NCI-H345 treated with DMSO at 0.1 percent for 48 hours (cell line): ENCODE measurements around the gene SCARB1.

Experiments used
- DNase-seq: peaks from one replicate; lab custom pipeline; 2025; ENCODE audit not compliant: unreplicated experiment; lab: John Stamatoyannopoulos, UW

SCARB1 gene

DNA sequence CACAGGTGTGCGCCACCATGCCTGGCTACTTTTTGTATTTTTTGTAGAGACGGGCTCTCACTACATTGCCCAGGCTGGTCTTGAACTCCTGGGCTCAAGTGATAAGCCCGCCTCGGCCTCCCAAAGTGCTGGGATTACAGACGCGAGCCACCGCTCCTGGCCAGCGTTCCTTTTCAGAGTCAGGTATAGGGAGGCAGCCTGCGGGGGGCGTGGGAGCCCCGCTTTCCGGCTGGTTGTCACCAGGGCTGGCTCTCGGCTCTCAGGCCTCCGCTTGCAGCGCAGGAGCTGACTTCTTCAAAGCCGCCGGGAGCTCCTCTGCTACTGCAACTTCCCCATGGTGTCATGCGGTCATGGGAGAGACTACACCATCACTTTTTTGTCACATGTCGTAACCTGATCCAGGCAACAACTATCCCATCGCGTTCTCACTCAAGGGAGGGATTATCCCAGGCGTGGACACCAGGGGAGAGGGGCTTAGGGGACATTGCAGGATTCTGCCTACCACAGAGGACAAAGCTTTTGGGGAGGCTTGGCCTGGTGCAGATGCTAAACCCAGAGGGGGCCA is 129.4 kb downstream of the SCARB1 start:
- no peak for DNase-seq

GRCh38 chr12:124733086-124733485 is 130.6 kb downstream of the SCARB1 start:
- DNase-seq: no peak

GRCh38 chr12:124732275-124733075 is 131.2 kb downstream of the SCARB1 start:
- DNase-seq: no peak

- no peak for DNase-seq
These were observed 131.8 kb downstream of the SCARB1 start for GRCh38 chr12:124731869-124732268.

GRCh38 chr12:124730455-124730932 is 133.2 kb downstream of the SCARB1 start:
- DNase-seq: peak; percentile 48

- DNase-seq: no peak
These were observed 135.7 kb downstream of the SCARB1 start for GRCh38 chr12:124727922-124728321.

GRCh38 chr12:124727264-124727800 is 136.3 kb downstream of the SCARB1 start:
- DNase-seq: no peak
